ENCODE measurements around the gene TREML1. TPM values are rescaled to one million over a fixed set of nuclear protein-coding genes. Genes with fewer than 3 reads are reported as not detected.

TREML1 gene
- total and polyA plus RNA-seq, 9 of the 15 experiments (the other 6 are each of a cell fraction or from before 2014, with no cell fraction given), result not detected

DNA sequence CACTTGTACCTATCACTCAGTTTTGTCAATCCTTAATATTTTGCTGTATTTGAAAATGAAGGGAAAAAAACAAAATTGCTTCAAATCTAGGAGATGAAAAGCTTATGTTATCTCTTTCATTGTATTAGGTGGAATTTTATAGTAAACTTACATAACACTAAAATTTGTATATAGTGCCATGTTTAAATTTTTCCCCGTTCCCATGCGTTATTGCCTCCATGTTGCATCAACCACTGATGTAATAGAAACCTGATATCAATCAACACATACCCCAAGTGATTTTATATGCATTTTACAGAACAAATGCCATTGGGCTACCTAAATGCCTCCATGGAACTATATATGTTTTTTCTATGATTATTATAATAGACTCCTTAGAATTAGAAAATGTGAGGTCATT is 23.5 kb upstream of the TREML1 start (continued):
- TF ChIP-seq, protein P1, sequence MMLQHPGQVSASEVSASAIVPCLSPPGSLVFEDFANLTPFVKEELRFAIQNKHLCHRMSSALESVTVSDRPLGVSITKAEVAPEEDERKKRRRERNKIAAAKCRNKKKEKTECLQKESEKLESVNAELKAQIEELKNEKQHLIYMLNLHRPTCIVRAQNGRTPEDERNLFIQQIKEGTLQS (IDR thresholded peaks at IDR 0.05), result peak; percentile 74; the same call in 1 of the 2 replicates
- TF ChIP-seq, protein P1 (CRISPR knock-in tag; conservative IDR thresholded peaks at IDR 0.05), result no peak
- TF ChIP-seq ZNF695 (CRISPR knock-in tag; IDR thresholded peaks at IDR 0.05) (no peak), ZNF584 (CRISPR knock-in tag; IDR thresholded peaks at IDR 0.05; ENCODE audit: low read depth) (peak; percentile 39; the same call in 1 of the 2 replicates), RBM25 (IDR thresholded peaks at IDR 0.05; ENCODE audit: low read depth, low read length, severe bottlenecking) (no peak), DEAF1 (CRISPR knock-in tag; IDR thresholded peaks at IDR 0.05) (no peak), PHB2 (IDR thresholded peaks at IDR 0.05; ENCODE audit: low read depth) (no peak), PRDM10 (IDR thresholded peaks at IDR 0.05; ENCODE audit: partially characterized antibody) (no peak), NFE2 (IDR thresholded peaks at IDR 0.05; ENCODE audit: low read depth) (no peak), ATF7 (IDR thresholded peaks at IDR 0.05) (peak; percentile 73; the same call in 1 of the 2 replicates), SAFB (IDR thresholded peaks at IDR 0.05; ENCODE audit: borderline replicate concordance, low read depth, low read length) (no peak), CREBBP (IDR thresholded peaks at IDR 0.05; ENCODE audit: low read depth, low read length) (no peak)
- TF ChIP-seq, protein P2, sequence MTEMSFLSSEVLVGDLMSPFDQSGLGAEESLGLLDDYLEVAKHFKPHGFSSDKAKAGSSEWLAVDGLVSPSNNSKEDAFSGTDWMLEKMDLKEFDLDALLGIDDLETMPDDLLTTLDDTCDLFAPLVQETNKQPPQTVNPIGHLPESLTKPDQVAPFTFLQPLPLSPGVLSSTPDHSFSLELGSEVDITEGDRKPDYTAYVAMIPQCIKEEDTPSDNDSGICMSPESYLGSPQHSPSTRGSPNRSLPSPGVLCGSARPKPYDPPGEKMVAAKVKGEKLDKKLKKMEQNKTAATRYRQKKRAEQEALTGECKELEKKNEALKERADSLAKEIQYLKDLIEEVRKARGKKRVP (CRISPR knock-in tag; IDR thresholded peaks at IDR 0.05), result peak; percentile 81

Measured in K562 (cell line).